Activated T-cell treated with anti-CD3 and anti-CD28 coated beads, Interleukin-2, amount 50 U/mL, for 4 hours (primary cell): ENCODE measurements around the gene LCLAT1. TPM values are rescaled to one million over a fixed set of nuclear protein-coding genes. Genes with fewer than 3 reads are reported as not detected.

ENCODE experiments used
- ATAC-seq, 2 donors: fragments of 200-7000 bp; cut with Tn5 transposase; one replicate each; pipeline ENCODE4 v1.10.0; 2021
- DNase-seq: peaks from one replicate; pipeline ENCODE4 v3.0.0-alpha.2; 2020
- H3K27me3 Mint-ChIP-seq: one replicate; pipeline ENCODE4 v1.8.0; 2021; ENCODE audit warnings: low read depth, mixed read lengths
- H3K36me3 Mint-ChIP-seq: one replicate; pipeline ENCODE4 v1.8.0; 2022; ENCODE audit warnings: mixed read lengths; ENCODE audit not compliant: insufficient read depth
- H3K4me1 Mint-ChIP-seq: one replicate; pipeline ENCODE4 v1.8.0; 2021; ENCODE audit warnings: low read depth, mixed read lengths
- H3K4me3 Mint-ChIP-seq: one replicate; pipeline ENCODE4 v1.8.0; 2021; ENCODE audit warnings: mild to moderate bottlenecking, moderate library complexity, mixed read lengths
- H3K9me3 Mint-ChIP-seq: one replicate; pipeline ENCODE4 v1.8.0; 2021; ENCODE audit warnings: mixed read lengths
- total RNA-seq, 3 donors: library from RNA; stranded (reverse); gene quantifications; one replicate each; pipeline ENCODE4 v1.2.1, GENCODE V29; 2021

LCLAT1 gene
- total RNA-seq, 3 donors from 2014 or later = 24.3 to 27.4 (median 26.2) TPM

- H3K36me3 Mint-ChIP-seq = no peaks in the 10 kb centered on the region
- H3K4me3 Mint-ChIP-seq = no peak overlapping the region
- no peaks in the 10 kb centered on the region for H3K9me3 Mint-ChIP-seq
- DNase-seq (no peak), ATAC-seq (peak in 1 of 2 donors; percentile 43)
- no peaks in the 10 kb centered on the region for H3K27me3 Mint-ChIP-seq
- H3K4me1 Mint-ChIP-seq = no peaks in the 10 kb centered on the region
Measured at GRCh38 chr2:30691948-30692828, 245.1 kb downstream of the LCLAT1 start.

DNA sequence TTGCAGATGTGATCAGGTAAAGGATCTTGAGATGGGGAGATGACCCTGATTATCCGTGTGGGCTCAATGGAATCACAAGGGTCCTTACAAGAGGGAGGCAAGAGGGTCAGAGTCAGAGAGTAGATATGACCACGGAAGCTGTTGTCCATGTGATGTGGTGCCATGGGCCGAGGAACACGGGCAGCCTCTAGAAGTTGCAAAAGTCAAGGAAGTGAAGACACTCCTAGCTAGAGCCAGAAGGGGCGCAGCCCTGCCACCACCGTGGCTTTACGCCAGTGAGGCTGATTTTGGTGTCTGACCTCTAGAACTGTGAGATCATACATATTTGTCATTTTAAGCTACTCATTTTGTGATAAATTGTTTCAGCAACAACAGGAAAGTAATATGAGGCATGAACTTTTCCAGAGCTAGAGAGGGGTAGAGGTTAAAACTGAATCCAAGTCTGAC lies 245.8 kb downstream of the LCLAT1 start:
- DNase-seq = no peak
- Mint-ChIP-seq H3K9me3 (peaks cover 3% of the 10 kb centered on the region), H3K4me3 (no peak overlapping the region), H3K4me1 (no peaks in the 10 kb centered on the region), H3K36me3 (no peaks in the 10 kb centered on the region), H3K27me3 (no peaks in the 10 kb centered on the region)
- no peak for ATAC-seq

Other genes with a start within 250 kb of the LCLAT1 start
- gene LBH, start 215.7 kb upstream of the LCLAT1 start, total RNA-seq = 100 to 1,000 TPM; 102 to 143 (median 119) TPM